Measurements from ENCODE around the gene ANKRD53.
"Not testable (repeated sequence)": the region's sequence is repeated elsewhere in the genome, so short reads cannot be mapped to it uniquely, and the experiment has no call there.

The ANKRD53 gene

DNA sequence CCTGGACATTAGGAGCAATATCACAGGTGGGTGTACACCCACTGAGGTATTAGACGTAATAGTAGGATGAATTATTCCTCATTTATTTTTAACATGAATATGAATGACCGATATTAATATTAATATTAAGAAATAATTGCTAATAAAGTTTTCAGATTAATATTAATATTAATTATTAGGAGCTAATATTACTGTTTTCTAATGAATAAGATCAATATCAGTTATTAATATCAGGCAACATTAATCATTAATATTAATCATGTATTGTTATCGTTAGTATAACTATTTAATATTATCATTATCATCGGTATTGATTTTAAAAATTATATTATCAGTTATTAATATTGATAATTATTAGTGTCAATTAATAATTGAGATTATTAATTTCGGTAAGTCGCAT lies 41.6 kb downstream of the ANKRD53 start:
- not testable (repeated sequence) for DNase-seq

GRCh38 chr2:71021394-71021793 lies 43.0 kb downstream of the ANKRD53 start:
- not testable (repeated sequence) for DNase-seq

DNA sequence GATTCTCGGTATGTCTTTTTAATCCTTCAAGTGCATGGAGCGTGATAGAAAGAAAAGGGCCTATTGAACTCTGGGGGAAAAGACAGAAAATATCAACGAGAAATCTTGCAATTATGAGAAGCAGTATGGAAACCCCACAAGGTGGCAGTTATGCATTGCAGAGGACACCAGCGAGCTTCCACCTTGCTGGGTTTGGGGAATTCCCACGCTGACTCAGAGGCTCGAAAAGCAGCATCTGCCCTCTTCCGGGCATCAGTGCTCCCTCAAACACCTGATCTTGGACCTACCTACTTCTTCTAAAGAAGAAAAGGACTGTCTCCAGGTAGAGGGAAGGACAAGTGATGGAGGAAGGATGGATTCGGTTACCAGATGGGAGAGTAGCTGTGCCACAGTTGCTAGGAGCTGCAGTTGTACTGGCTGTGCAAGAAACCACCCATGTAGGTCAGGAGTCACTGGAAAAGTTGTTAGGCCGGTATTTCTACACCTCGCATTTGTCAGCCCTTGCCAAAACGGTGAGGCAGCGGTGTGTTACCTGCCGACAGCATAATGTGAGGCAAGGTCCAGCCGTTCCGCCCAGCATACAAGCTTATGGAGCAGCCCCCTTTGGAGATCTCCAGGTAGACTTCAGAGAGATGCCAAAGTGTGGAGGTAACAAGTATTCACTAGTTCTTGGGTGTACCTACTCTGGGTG lies 45.3 kb downstream of the ANKRD53 start:
- not testable (repeated sequence) for DNase-seq
